ENCODE results near the gene CT45A10. TPM values are rescaled to one million over a fixed set of nuclear protein-coding genes. Genes with fewer than 3 reads are reported as not detected.
"Not testable (repeated sequence)": the region's sequence is repeated elsewhere in the genome, so short reads cannot be mapped to it uniquely, and the experiment has no call there.

Gene CT45A10
- total RNA-seq (not detected in 2 replicates), polyA plus RNA-seq (not detected in 2 replicates)

GRCh38 chrX:135893294-135893817 lies at the start of gene CT45A10, which contains the start of gene SAGE1:
Gene CT45A10 (minus strand): TSS chrX:135893444. CDS start chrX:135885344, 8,100 bp downstream.
Gene SAGE1 (plus strand): TSS chrX:135893716. CDS start chrX:135896243, 2,527 bp downstream.
- Histone ChIP-seq H3K27ac (no peak within 1 kb of the TSS), H3K36me3 (no peaks in the 10 kb centered on the region), H3K27me3 (no peaks in the 10 kb centered on the region), H3K9me3 (ENCODE audit: low read depth) (no peaks in the 10 kb centered on the region), H3K4me3 (no peak within 1 kb of the TSS), H3K4me1 (ENCODE audit: low read depth) (no peaks in the 10 kb centered on the region)
- TF ChIP-seq CTCF (IDR thresholded peaks at IDR 0.05; ENCODE audit: low read depth, low read length) = no peak
- DNase-seq (ENCODE audit: low read depth in 1 of 2, low spot score in 1 of 2) = no peak

- DNase-seq (ENCODE audit: low read depth in 1 of 2, low spot score in 1 of 2) = peak; percentile 44 to 59
- H3K36me3 ChIP-seq = no peaks in the 10 kb centered on the region
Measured at GRCh38 chrX:135931644-135932487, 38.6 kb upstream of the CT45A10 start.

GRCh38 chrX:135927897-135928296 lies 34.7 kb upstream of the CT45A10 start:
- H3K4me1 ChIP-seq (ENCODE audit: low read depth) = no peaks in the 10 kb centered on the region
- H3K27ac ChIP-seq = no peak overlapping the region
- no peak overlapping the region for H3K4me3 ChIP-seq
- H3K27me3 ChIP-seq = no peaks in the 10 kb centered on the region
- TF ChIP-seq CTCF (IDR thresholded peaks at IDR 0.05; ENCODE audit: low read depth, low read length) = no peak
- no peak for DNase-seq (ENCODE audit: low read depth in 1 of 2, low spot score in 1 of 2)
- no peaks in the 10 kb centered on the region for H3K36me3 ChIP-seq
- H3K9me3 ChIP-seq (ENCODE audit: low read depth) = no peaks in the 10 kb centered on the region

More at GRCh38 chrX:135931644-135932487, 38.6 kb upstream of the CT45A10 start:
- Histone ChIP-seq H3K9me3 (ENCODE audit: low read depth) (no peaks in the 10 kb centered on the region), H3K4me1 (ENCODE audit: low read depth) (no peaks in the 10 kb centered on the region), H3K27ac (no peak overlapping the region), H3K27me3 (no peaks in the 10 kb centered on the region), H3K4me3 (no peak overlapping the region)
- peak; percentile 68 for TF ChIP-seq CTCF (IDR thresholded peaks at IDR 0.05; ENCODE audit: low read depth, low read length)

GRCh38 chrX:135923353-135923752 lies 30.1 kb upstream of the CT45A10 start:
- no peak for TF ChIP-seq CTCF (IDR thresholded peaks at IDR 0.05; ENCODE audit: low read depth, low read length)
- Histone ChIP-seq H3K27ac (no peak overlapping the region), H3K27me3 (no peaks in the 10 kb centered on the region), H3K4me3 (no peak overlapping the region), H3K9me3 (ENCODE audit: low read depth) (no peaks in the 10 kb centered on the region), H3K36me3 (no peaks in the 10 kb centered on the region), H3K4me1 (ENCODE audit: low read depth) (no peaks in the 10 kb centered on the region)
- no peak for DNase-seq (ENCODE audit: low read depth in 1 of 2, low spot score in 1 of 2)

GRCh38 chrX:135920516-135920915 lies 27.3 kb upstream of the CT45A10 start:
- DNase-seq (ENCODE audit: low read depth in 1 of 2, low spot score in 1 of 2); H3K9me3 ChIP-seq (ENCODE audit: low read depth); H3K36me3 ChIP-seq; H3K4me3 ChIP-seq; H3K27me3 ChIP-seq; H3K4me1 ChIP-seq (ENCODE audit: low read depth); H3K27ac ChIP-seq: not testable (repeated sequence)

- Histone ChIP-seq H3K36me3 (no peaks in the 10 kb centered on the region), H3K4me1 (ENCODE audit: low read depth) (no peaks in the 10 kb centered on the region), H3K27me3 (no peaks in the 10 kb centered on the region), H3K4me3 (no peak overlapping the region), H3K27ac (no peak overlapping the region), H3K9me3 (ENCODE audit: low read depth) (no peaks in the 10 kb centered on the region)
- no peak for DNase-seq (ENCODE audit: low read depth in 1 of 2, low spot score in 1 of 2)
- TF ChIP-seq CTCF (IDR thresholded peaks at IDR 0.05; ENCODE audit: low read depth, low read length) = no peak
Measured at GRCh38 chrX:135914404-135914803, 21.2 kb upstream of the CT45A10 start.
